GM21786 (cell line): ENCODE measurements around the gene CDKAL1.
"Not testable (repeated sequence)": the region's sequence is repeated elsewhere in the genome, so short reads cannot be mapped to it uniquely, and the experiment has no call there.

Source experiments
- ATAC-seq: cut with Tn5 transposase; IDR thresholded peaks from one replicate; pipeline ENCODE4 v1.9.1; 2021; ENCODE audit not compliant: unreplicated experiment

Gene CDKAL1

GRCh38 chr6:21188505-21189223 lies 654.4 kb downstream of the CDKAL1 start:
- ATAC-seq, result peak; percentile 62

- ATAC-seq, result no peak
These were observed 655.5 kb downstream of the CDKAL1 start for GRCh38 chr6:21189759-21190158.

- no peak for ATAC-seq
These were observed 656.4 kb downstream of the CDKAL1 start for GRCh38 chr6:21190701-21191100.

GRCh38 chr6:21193790-21194475 lies 659.7 kb downstream of the CDKAL1 start:
- no peak for ATAC-seq

- ATAC-seq, result not testable (repeated sequence)
These were observed 661.0 kb downstream of the CDKAL1 start for GRCh38 chr6:21195301-21195700.

- ATAC-seq, result no peak
These were observed 663.9 kb downstream of the CDKAL1 start for GRCh38 chr6:21198032-21198640.

GRCh38 chr6:21199262-21199661 lies 665.0 kb downstream of the CDKAL1 start:
- ATAC-seq, result no peak

GRCh38 chr6:21200134-21200870 lies 666.0 kb downstream of the CDKAL1 start:
- ATAC-seq, result no peak

GRCh38 chr6:21201187-21201586 lies 666.9 kb downstream of the CDKAL1 start:
- no peak for ATAC-seq

GRCh38 chr6:21201637-21202350 lies 667.5 kb downstream of the CDKAL1 start:
- no peak for ATAC-seq

- ATAC-seq, result no peak
These were observed 668.3 kb downstream of the CDKAL1 start for GRCh38 chr6:21202521-21202920.

GRCh38 chr6:21204951-21205350 lies 670.7 kb downstream of the CDKAL1 start:
- ATAC-seq, result no peak

- peak; percentile 64 for ATAC-seq
These were observed 674.0 kb downstream of the CDKAL1 start for GRCh38 chr6:21208081-21208795.

GRCh38 chr6:21208796-21209186 lies 674.5 kb downstream of the CDKAL1 start:
- ATAC-seq, result no peak

- ATAC-seq, result peak; percentile 72
These were observed 679.2 kb downstream of the CDKAL1 start for GRCh38 chr6:21213492-21213891.

GRCh38 chr6:21214738-21215448 lies 680.6 kb downstream of the CDKAL1 start:
- ATAC-seq, result no peak

- no peak for ATAC-seq
These were observed 685.0 kb downstream of the CDKAL1 start for GRCh38 chr6:21219241-21219640.

GRCh38 chr6:21219856-21220255 lies 685.6 kb downstream of the CDKAL1 start:
- ATAC-seq, result no peak

- no peak for ATAC-seq
These were observed 686.2 kb downstream of the CDKAL1 start for GRCh38 chr6:21220271-21220987.
